Activated CD4-positive, alpha-beta memory T cell treated with anti-CD3 and anti-CD28 coated beads, Interleukin-2, amount 10 ng/mL, durations not matched to agents 7 days and 5 days (primary cell): Measurements from ENCODE around the gene MTCL1. TPM values are rescaled to one million over a fixed set of nuclear protein-coding genes. Genes with fewer than 3 reads are reported as not detected.

Experiments
- CTCF ChIA-PET: fragments of 350-600 bp; sonication (Branson Sonifier 250); formaldehyde crosslinking; loops from one replicate; lab custom pipeline; 2021; ENCODE audit warnings: antibody characterized with exemption, inconsistent platforms; lab: Charles Lee
- POLR2A ChIA-PET: fragments of 350-600 bp; sonication (Branson Sonifier 250); formaldehyde crosslinking; loops from one replicate; lab custom pipeline; 2021; ENCODE audit warnings: antibody characterized with exemption; lab: Charles Lee
- DNase-seq: peaks from one replicate; pipeline ENCODE4 v3.0.0-alpha.2; 2020
- H3K27ac Mint-ChIP-seq: one replicate; pipeline ENCODE4 v1.8.0; 2021; ENCODE audit warnings: mild to moderate bottlenecking, mixed read lengths
- H3K27me3 Mint-ChIP-seq: one replicate; pipeline ENCODE4 v1.8.0; 2021; ENCODE audit warnings: mixed read lengths
- H3K36me3 Mint-ChIP-seq: one replicate; pipeline ENCODE4 v1.8.0; 2021; ENCODE audit warnings: low read depth, mixed read lengths
- H3K4me1 Mint-ChIP-seq: one replicate; pipeline ENCODE4 v1.8.0; 2021; ENCODE audit warnings: mixed read lengths
- H3K4me3 Mint-ChIP-seq: one replicate; pipeline ENCODE4 v1.8.0; 2021; ENCODE audit warnings: mild to moderate bottlenecking, mixed read lengths
- H3K9me3 Mint-ChIP-seq: one replicate; pipeline ENCODE4 v1.8.0; 2021; ENCODE audit warnings: mixed read lengths
- total RNA-seq, 2 experiments: library from RNA; stranded (reverse); gene quantifications; one replicate each; pipeline ENCODE4 v1.2.3, GENCODE V29; 2021

Gene MTCL1
- total RNA-seq, 2 experiments from 2014 or later = 0.75 to 1.1 TPM

GRCh38 chr18:8800876-8801262 is 95.5 kb downstream of the MTCL1 start:
- no peak overlapping the region for H3K27ac Mint-ChIP-seq
- peaks cover 4% of the 10 kb centered on the region for H3K27me3 Mint-ChIP-seq
- H3K9me3 Mint-ChIP-seq = no peaks in the 10 kb centered on the region
- no peaks in the 10 kb centered on the region for H3K36me3 Mint-ChIP-seq
- H3K4me1 Mint-ChIP-seq = no peaks in the 10 kb centered on the region
- H3K4me3 Mint-ChIP-seq = no peak overlapping the region
- no peak for DNase-seq
- POLR2A ChIA-PET = no interaction called here
- CTCF ChIA-PET = interaction anchor here (0.7 kb wide), 1 partner anchor 14 kb away, joined by 3 read pairs; no protein-coding TSS in a partner anchor

GRCh38 chr18:8801263-8801901 is 96.0 kb downstream of the MTCL1 start:
- no peak for DNase-seq
- peaks cover 4% of the 10 kb centered on the region for H3K27me3 Mint-ChIP-seq
- POLR2A ChIA-PET = no interaction called here
- no peaks in the 10 kb centered on the region for H3K4me1 Mint-ChIP-seq
- H3K36me3 Mint-ChIP-seq = no peaks in the 10 kb centered on the region
- H3K4me3 Mint-ChIP-seq = no peak overlapping the region
- CTCF ChIA-PET = no interaction called here
- no peaks in the 10 kb centered on the region for H3K9me3 Mint-ChIP-seq
- no peak overlapping the region for H3K27ac Mint-ChIP-seq

DNA sequence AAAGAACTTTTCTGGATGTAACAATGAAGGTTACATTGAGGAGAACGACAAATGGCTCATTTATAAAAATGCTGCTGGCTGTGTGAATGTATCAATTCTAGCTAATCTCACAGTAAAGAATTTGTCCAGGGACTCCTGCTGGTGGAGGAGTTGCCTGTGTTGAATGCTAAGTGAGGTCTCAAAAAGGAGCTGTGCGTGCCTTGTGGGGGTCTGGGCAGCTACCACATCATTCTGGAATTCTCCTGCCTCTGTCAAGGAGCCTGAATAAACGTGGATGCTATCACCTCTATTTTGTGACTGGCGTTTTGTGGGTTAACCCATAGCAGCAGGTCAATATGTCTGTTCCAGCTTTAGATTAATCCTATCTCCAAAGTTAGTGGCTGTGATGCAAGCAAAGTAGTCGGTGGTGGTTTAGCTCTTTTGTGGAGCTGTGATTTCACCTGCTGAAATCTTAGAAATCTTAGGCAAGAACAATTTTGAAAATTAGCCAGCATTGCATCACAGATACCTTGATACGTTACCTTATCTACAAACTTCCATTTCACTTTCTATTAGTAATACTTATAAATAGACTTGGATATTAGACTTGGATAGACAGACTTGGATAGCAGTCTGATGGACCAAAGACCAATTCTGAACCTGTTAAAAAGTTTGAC is 96.8 kb downstream of the MTCL1 start:
- H3K27me3 Mint-ChIP-seq = peaks cover under 1% of the 10 kb centered on the region
- no peak overlapping the region for H3K27ac Mint-ChIP-seq
- no peak for DNase-seq
- ChIA-PET CTCF (no interaction called here), POLR2A (no interaction called here)
- H3K4me1 Mint-ChIP-seq = peaks cover under 1% of the 10 kb centered on the region
- no peaks in the 10 kb centered on the region for H3K9me3 Mint-ChIP-seq
- no peaks in the 10 kb centered on the region for H3K36me3 Mint-ChIP-seq
- no peak overlapping the region for H3K4me3 Mint-ChIP-seq

GRCh38 chr18:8803063-8803795 is 97.9 kb downstream of the MTCL1 start:
- Mint-ChIP-seq H3K9me3 (no peaks in the 10 kb centered on the region), H3K27ac (no peak overlapping the region), H3K36me3 (no peaks in the 10 kb centered on the region), H3K4me3 (no peak overlapping the region), H3K27me3 (no peaks in the 10 kb centered on the region), H3K4me1 (peaks cover 6% of the 10 kb centered on the region)
- ChIA-PET POLR2A (no interaction called here), CTCF (no interaction called here)
- DNase-seq = no peak

DNA sequence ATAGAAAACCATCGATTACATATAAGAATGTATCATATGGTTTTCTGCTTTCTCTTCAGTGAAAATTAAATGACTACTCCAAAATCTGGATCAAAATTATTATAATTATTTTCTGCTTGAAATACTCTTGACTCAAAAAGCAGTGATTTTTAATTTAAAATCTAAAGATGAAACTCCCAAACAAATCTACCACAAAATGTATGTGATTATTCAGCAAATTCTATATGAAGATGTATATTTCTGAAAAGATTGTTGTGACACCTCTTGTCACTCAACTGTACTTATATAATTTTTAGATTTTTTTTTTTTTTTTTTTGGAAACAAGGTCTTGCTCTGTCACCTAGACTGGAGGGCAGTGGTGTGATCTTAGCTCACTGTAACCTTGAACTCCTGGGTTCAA is 98.6 kb downstream of the MTCL1 start:
- H3K36me3 Mint-ChIP-seq = no peaks in the 10 kb centered on the region
- peaks cover 6% of the 10 kb centered on the region for H3K4me1 Mint-ChIP-seq
- H3K27ac Mint-ChIP-seq = no peak overlapping the region
- H3K9me3 Mint-ChIP-seq = no peaks in the 10 kb centered on the region
- no peak for DNase-seq
- ChIA-PET CTCF (no interaction called here), POLR2A (no interaction called here)
- H3K27me3 Mint-ChIP-seq = no peaks in the 10 kb centered on the region
- no peak overlapping the region for H3K4me3 Mint-ChIP-seq

GRCh38 chr18:8805552-8805951 is 100.2 kb downstream of the MTCL1 start:
- Mint-ChIP-seq H3K9me3 (no peaks in the 10 kb centered on the region), H3K27ac (no peak overlapping the region), H3K4me1 (peaks cover 6% of the 10 kb centered on the region), H3K36me3 (no peaks in the 10 kb centered on the region), H3K27me3 (no peaks in the 10 kb centered on the region), H3K4me3 (no peak overlapping the region)
- CTCF ChIA-PET = no interaction called here
- POLR2A ChIA-PET = no interaction called here
- DNase-seq = no peak

- Mint-ChIP-seq H3K36me3 (no peaks in the 10 kb centered on the region), H3K9me3 (no peaks in the 10 kb centered on the region), H3K27ac (no peak overlapping the region), H3K27me3 (no peaks in the 10 kb centered on the region), H3K4me3 (no peak overlapping the region), H3K4me1 (peaks cover 6% of the 10 kb centered on the region)
- ChIA-PET POLR2A (no interaction called here), CTCF (no interaction called here)
- no peak for DNase-seq
Observed at GRCh38 chr18:8806100-8806797, 100.9 kb downstream of the MTCL1 start.

- H3K4me3 Mint-ChIP-seq = no peak overlapping the region
- H3K27ac Mint-ChIP-seq = no peak overlapping the region
- ChIA-PET POLR2A (no interaction called here), CTCF (no interaction called here)
- no peaks in the 10 kb centered on the region for H3K27me3 Mint-ChIP-seq
- peaks cover 6% of the 10 kb centered on the region for H3K4me1 Mint-ChIP-seq
- no peaks in the 10 kb centered on the region for H3K36me3 Mint-ChIP-seq
- H3K9me3 Mint-ChIP-seq = no peaks in the 10 kb centered on the region
- DNase-seq = no peak
Observed at GRCh38 chr18:8806798-8807487, 101.6 kb downstream of the MTCL1 start.

DNA sequence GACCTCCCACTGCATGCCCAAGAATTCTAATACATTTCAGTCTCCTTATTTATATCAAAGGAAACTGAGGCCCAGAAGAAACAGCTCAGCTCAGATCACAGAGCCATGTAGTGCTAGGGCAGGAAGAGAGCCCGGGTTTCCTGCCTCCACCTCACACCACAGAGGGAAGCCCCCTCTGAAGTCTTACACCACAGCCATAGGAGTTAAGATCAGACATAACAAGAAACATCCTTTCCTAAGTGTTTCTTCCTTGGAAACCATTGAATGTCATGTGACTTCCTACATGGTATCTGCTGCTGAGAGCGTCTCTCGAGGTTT is 102.1 kb downstream of the MTCL1 start:
- Mint-ChIP-seq H3K27ac (no peak overlapping the region), H3K4me1 (peaks cover 6% of the 10 kb centered on the region), H3K27me3 (no peaks in the 10 kb centered on the region), H3K4me3 (no peak overlapping the region), H3K36me3 (no peaks in the 10 kb centered on the region), H3K9me3 (no peaks in the 10 kb centered on the region)
- ChIA-PET POLR2A (no interaction called here), CTCF (no interaction called here)
- DNase-seq = no peak

DNA sequence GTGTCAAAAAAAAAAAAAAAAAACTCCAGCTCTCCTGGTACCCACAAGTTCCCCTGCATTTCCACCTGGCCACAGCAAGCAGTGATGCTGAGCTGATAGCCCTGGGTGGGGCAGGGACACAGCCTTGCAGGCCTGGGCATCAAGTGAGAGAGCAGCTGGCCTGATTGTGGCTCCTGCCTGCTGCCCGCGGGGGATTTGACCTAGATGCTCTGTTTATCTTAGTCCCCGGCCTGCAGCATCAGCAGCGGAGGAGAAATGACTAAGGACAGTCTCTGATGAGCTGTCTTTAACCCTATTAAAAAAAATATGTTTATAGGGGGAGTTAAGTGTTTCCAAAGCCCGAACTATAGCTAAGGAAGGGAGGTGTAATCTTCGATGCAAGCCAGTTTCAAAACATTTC is 102.6 kb downstream of the MTCL1 start:
- Mint-ChIP-seq H3K9me3 (no peaks in the 10 kb centered on the region), H3K4me1 (peaks cover 6% of the 10 kb centered on the region), H3K27me3 (no peaks in the 10 kb centered on the region), H3K4me3 (no peak overlapping the region), H3K36me3 (no peaks in the 10 kb centered on the region), H3K27ac (no peak overlapping the region)
- CTCF ChIA-PET = no interaction called here
- POLR2A ChIA-PET = no interaction called here
- DNase-seq = no peak

- peaks cover 6% of the 10 kb centered on the region for H3K4me1 Mint-ChIP-seq
- no peaks in the 10 kb centered on the region for H3K36me3 Mint-ChIP-seq
- H3K4me3 Mint-ChIP-seq = no peak overlapping the region
- no peak for DNase-seq
- POLR2A ChIA-PET = no interaction called here
- no peaks in the 10 kb centered on the region for H3K9me3 Mint-ChIP-seq
- CTCF ChIA-PET = no interaction called here
- no peak overlapping the region for H3K27ac Mint-ChIP-seq
- H3K27me3 Mint-ChIP-seq = no peaks in the 10 kb centered on the region
Observed at GRCh38 chr18:8809514-8809913, 104.2 kb downstream of the MTCL1 start.

DNA sequence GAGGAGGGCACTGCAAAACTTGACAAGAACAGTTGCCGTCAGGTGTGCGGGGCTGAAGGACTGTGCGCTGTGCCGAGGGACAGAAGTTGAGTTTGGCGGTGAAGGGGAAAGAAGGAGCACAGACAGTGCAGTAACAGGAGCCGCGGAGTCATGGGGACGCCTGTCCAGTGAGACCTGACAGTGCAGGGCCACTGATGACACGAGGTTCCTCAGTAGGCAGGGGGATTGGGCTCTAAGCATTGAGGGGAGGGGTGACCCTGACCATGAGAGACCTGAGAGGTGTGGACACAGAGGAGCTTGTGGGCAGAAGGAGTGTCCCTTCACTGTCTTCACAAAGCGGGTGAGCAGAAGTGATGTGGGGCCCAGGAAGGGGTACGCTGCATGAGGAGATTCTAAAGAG is 104.8 kb downstream of the MTCL1 start:
- no peaks in the 10 kb centered on the region for H3K27me3 Mint-ChIP-seq
- no peak overlapping the region for H3K4me3 Mint-ChIP-seq
- POLR2A ChIA-PET = no interaction called here
- H3K9me3 Mint-ChIP-seq = no peaks in the 10 kb centered on the region
- no peaks in the 10 kb centered on the region for H3K36me3 Mint-ChIP-seq
- peaks cover 6% of the 10 kb centered on the region for H3K4me1 Mint-ChIP-seq
- no peak for DNase-seq
- CTCF ChIA-PET = no interaction called here
- H3K27ac Mint-ChIP-seq = no peak overlapping the region

DNA sequence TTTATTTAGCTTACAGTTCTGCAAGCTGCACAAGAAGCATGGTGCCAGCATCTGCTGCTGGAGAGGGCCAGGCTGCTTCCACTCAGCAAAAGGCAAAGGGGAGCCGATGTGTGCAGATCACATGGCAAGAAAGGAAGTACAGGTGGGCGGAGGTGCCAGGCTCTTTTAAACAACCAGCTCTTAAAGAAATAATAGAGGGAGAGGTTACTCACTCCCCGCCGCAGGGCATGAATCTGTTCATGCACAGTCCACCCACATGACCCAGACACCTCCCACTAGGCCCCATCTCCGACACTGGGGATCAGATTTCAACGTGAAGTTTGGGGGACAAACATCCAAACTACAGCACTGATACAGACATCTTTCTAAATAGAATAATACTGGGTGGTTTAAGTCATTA is 105.8 kb downstream of the MTCL1 start:
- no peak overlapping the region for H3K27ac Mint-ChIP-seq
- POLR2A ChIA-PET = no interaction called here

More for the DNA sequence above, 105.8 kb downstream of the MTCL1 start:
- CTCF ChIA-PET = no interaction called here
- Mint-ChIP-seq H3K4me1 (peaks cover 6% of the 10 kb centered on the region), H3K27me3 (no peaks in the 10 kb centered on the region), H3K4me3 (no peak overlapping the region), H3K9me3 (no peaks in the 10 kb centered on the region), H3K36me3 (no peaks in the 10 kb centered on the region)
- DNase-seq = no peak
